HEK293 (cell line): ENCODE data around the gene CEP170B.

Experiments used
- KLF10 ChIP-seq: fragments of 450-650 bp; IDR thresholded peaks from 2 replicates; pipeline ENCODE4 v1.5.1; 2018; ENCODE audit warnings: missing biosample characterization, mild to moderate bottlenecking, missing genetic modification characterization
- PRDM1 ChIP-seq: fragments of 450-650 bp; formaldehyde crosslinking; IDR thresholded peaks from 2 replicates; pipeline ENCODE4; 2016; ENCODE audit warnings: missing biosample characterization, missing genetic modification characterization
- TCF7L2 ChIP-seq: IDR thresholded peaks from 2 replicates; pipeline ENCODE4 v1.6.1; 2011; ENCODE audit warnings: low read depth, mild to moderate bottlenecking, inconsistent platforms, low read length, moderate library complexity, borderline replicate concordance
- ZNF292 ChIP-seq: fragments of 450-650 bp; formaldehyde crosslinking; IDR thresholded peaks from 2 replicates; pipeline ENCODE4 v1.5.1; 2016; ENCODE audit warnings: low read depth, missing biosample characterization, missing genetic modification characterization, borderline replicate concordance
- TF ChIP-seq, protein P1 (sequence below): sonication (generic); formaldehyde crosslinking; IDR thresholded peaks from 2 replicates; pipeline ENCODE4 v1.8.1; 2022; ENCODE audit warnings: mild to moderate bottlenecking, moderate library complexity, missing genetic modification reagents
- TF ChIP-seq, protein P2 (sequence below): fragments of 450-650 bp; formaldehyde crosslinking; IDR thresholded peaks from 2 replicates; pipeline ENCODE4 v1.5.1; 2016; ENCODE audit warnings: missing biosample characterization, missing genetic modification characterization
- TF ChIP-seq, protein P3 (sequence below): fragments of 450-650 bp; formaldehyde crosslinking; IDR thresholded peaks from 2 replicates; pipeline ENCODE4 v1.5.1; 2016; ENCODE audit warnings: missing biosample characterization, missing genetic modification characterization, low read depth

GRCh38 chr14:104873380-104874055 lies 8.4 kb downstream of the CEP170B start:
- TF ChIP-seq, protein P1, sequence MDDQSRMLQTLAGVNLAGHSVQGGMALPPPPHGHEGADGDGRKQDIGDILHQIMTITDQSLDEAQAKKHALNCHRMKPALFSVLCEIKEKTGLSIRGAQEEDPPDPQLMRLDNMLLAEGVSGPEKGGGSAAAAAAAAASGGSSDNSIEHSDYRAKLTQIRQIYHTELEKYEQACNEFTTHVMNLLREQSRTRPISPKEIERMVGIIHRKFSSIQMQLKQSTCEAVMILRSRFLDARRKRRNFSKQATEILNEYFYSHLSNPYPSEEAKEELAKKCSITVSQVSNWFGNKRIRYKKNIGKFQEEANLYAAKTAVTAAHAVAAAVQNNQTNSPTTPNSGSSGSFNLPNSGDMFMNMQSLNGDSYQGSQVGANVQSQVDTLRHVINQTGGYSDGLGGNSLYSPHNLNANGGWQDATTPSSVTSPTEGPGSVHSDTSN (CRISPR knock-in tag) = no peak
- TF ChIP-seq, protein P2, sequence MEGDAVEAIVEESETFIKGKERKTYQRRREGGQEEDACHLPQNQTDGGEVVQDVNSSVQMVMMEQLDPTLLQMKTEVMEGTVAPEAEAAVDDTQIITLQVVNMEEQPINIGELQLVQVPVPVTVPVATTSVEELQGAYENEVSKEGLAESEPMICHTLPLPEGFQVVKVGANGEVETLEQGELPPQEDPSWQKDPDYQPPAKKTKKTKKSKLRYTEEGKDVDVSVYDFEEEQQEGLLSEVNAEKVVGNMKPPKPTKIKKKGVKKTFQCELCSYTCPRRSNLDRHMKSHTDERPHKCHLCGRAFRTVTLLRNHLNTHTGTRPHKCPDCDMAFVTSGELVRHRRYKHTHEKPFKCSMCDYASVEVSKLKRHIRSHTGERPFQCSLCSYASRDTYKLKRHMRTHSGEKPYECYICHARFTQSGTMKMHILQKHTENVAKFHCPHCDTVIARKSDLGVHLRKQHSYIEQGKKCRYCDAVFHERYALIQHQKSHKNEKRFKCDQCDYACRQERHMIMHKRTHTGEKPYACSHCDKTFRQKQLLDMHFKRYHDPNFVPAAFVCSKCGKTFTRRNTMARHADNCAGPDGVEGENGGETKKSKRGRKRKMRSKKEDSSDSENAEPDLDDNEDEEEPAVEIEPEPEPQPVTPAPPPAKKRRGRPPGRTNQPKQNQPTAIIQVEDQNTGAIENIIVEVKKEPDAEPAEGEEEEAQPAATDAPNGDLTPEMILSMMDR (tag by site-specific recombination) = no peak
- TF ChIP-seq KLF10 (tag by site-specific recombination) (no peak), TCF7L2 (no peak), ZNF292 (tag by site-specific recombination) (no peak), PRDM1 (no peak)
- TF ChIP-seq, protein P3, sequence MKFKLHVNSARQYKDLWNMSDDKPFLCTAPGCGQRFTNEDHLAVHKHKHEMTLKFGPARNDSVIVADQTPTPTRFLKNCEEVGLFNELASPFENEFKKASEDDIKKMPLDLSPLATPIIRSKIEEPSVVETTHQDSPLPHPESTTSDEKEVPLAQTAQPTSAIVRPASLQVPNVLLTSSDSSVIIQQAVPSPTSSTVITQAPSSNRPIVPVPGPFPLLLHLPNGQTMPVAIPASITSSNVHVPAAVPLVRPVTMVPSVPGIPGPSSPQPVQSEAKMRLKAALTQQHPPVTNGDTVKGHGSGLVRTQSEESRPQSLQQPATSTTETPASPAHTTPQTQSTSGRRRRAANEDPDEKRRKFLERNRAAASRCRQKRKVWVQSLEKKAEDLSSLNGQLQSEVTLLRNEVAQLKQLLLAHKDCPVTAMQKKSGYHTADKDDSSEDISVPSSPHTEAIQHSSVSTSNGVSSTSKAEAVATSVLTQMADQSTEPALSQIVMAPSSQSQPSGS (tag by site-specific recombination) = no peak
